IMR-90 (cell line): ENCODE data around the gene CARM1. TPM values are rescaled to one million over a fixed set of nuclear protein-coding genes. Genes with fewer than 3 reads are reported as not detected.

Experiments
- ATAC-seq: fragments of 200-7000 bp; cut with Tn5 transposase; 2 replicates; pipeline ENCODE4 v1.9.1; 2020; ENCODE audit warnings: low read depth, mild to moderate bottlenecking, moderate library complexity
- BruUV-seq: library from RNA; stranded (reverse); fragments of 400-500 nt; replicated peaks from 2 replicates; lab custom pipeline; 2021; lab: Mats Ljungman, UMichigan
- CTCF ChIA-PET: fragments of 300-600 bp; formaldehyde crosslinking; extraction: SDS; loops from one replicate; lab custom pipeline; 2021; ENCODE audit warnings: antibody characterized with exemption; lab: Yijun Ruan, JAX
- POLR2A ChIA-PET: fragments of 300-600 bp; sonication (Branson Sonifier 250); formaldehyde crosslinking; loops from one replicate; lab custom pipeline; 2022; ENCODE audit warnings: antibody characterized with exemption; ENCODE audit not compliant: unreplicated experiment; lab: Charles Lee
- DNase-seq: peaks from one replicate; pipeline ENCODE4 v3.0.0; 2013
- H2AFZ ChIP-seq: replicated peaks from 2 replicates; pipeline ENCODE3; 2013; ENCODE audit warnings: low read length, mild to moderate bottlenecking; ENCODE audit not compliant: poor library complexity
- H2AK5ac ChIP-seq: 2 replicates; pipeline ENCODE4 v1.6.1; 2013; ENCODE audit warnings: low read depth, low read length, inconsistent platforms
- H2AK9ac ChIP-seq: replicated peaks from 2 replicates; pipeline ENCODE3; 2013; ENCODE audit warnings: mild to moderate bottlenecking, low read depth, low read length, moderate library complexity; ENCODE audit not compliant: poor library complexity
- H2BK120ac ChIP-seq: 2 replicates; pipeline ENCODE4 v1.6.1; 2013; ENCODE audit warnings: low read depth, low read length, inconsistent platforms
- H2BK15ac ChIP-seq: 3 replicates; pipeline ENCODE4 v1.6.1; 2013; ENCODE audit warnings: low read depth, low read length, inconsistent platforms
- H2BK20ac ChIP-seq: 2 replicates; pipeline ENCODE4 v1.6.1; 2013; ENCODE audit warnings: low read depth, mild to moderate bottlenecking, inconsistent platforms, low read length, moderate library complexity
- H2BK5ac ChIP-seq: 2 replicates; pipeline ENCODE4 v1.6.1; 2013; ENCODE audit warnings: mild to moderate bottlenecking, low read depth, low read length, inconsistent platforms; ENCODE audit not compliant: poor library complexity, severe bottlenecking
- H3K14ac ChIP-seq: replicated peaks from 2 replicates; pipeline ENCODE4 v1.6.1; 2013; ENCODE audit warnings: low read depth, low read length, inconsistent platforms
- H3K18ac ChIP-seq: 2 replicates; pipeline ENCODE4 v1.6.1; 2013; ENCODE audit warnings: low read depth, low read length, control low read depth
- H3K23ac ChIP-seq: 2 replicates; pipeline ENCODE4 v1.6.1; 2013; ENCODE audit warnings: low read depth, low read length, inconsistent platforms
- H3K27ac ChIP-seq: 2 replicates; pipeline ENCODE4 v1.5.1; 2013; ENCODE audit warnings: mild to moderate bottlenecking, control low read depth, low read length; ENCODE audit not compliant: insufficient read depth
- H3K27me3 ChIP-seq: 2 replicates; pipeline ENCODE4 v1.6.1; 2013; ENCODE audit warnings: low read length; ENCODE audit not compliant: control insufficient read depth, insufficient read depth
- H3K36me3 ChIP-seq: 2 replicates; pipeline ENCODE4 v1.6.1; 2013; ENCODE audit warnings: low read length, mixed read lengths; ENCODE audit not compliant: control insufficient read depth, insufficient read depth
- H3K4ac ChIP-seq: 2 replicates; pipeline ENCODE4 v1.6.1; 2013; ENCODE audit warnings: low read depth, low read length, inconsistent platforms
- H3K4me1 ChIP-seq: 2 replicates; pipeline ENCODE4 v1.6.1; 2013; ENCODE audit warnings: low read length, mixed read lengths; ENCODE audit not compliant: control insufficient read depth, insufficient read depth
- H3K4me2 ChIP-seq: 2 replicates; pipeline ENCODE4 v1.6.1; 2013; ENCODE audit warnings: low read depth, mild to moderate bottlenecking, control low read depth, low read length, moderate library complexity
- H3K4me3 ChIP-seq: 2 replicates; pipeline ENCODE4 v1.5.1; 2013; ENCODE audit warnings: low read depth, mild to moderate bottlenecking, control low read depth, low read length, moderate library complexity; ENCODE audit not compliant: insufficient read depth
- H3K56ac ChIP-seq: 2 replicates; pipeline ENCODE4 v1.6.1; 2013; ENCODE audit warnings: low read length, inconsistent platforms; ENCODE audit not compliant: insufficient read depth; ENCODE audit errors: extremely low read depth
- H3K79me1 ChIP-seq, 2 experiments: 2 replicates each; pipeline ENCODE4 v1.6.1; 2013; ENCODE audit warnings: low read length in 2 of 2, inconsistent platforms in 1 of 2, low read depth in 1 of 2
- H3K9ac ChIP-seq: 2 replicates; pipeline ENCODE4 v1.6.1; 2013; ENCODE audit warnings: low read depth, low read length, control low read depth
- H3K9me1 ChIP-seq: 2 replicates; pipeline ENCODE4 v1.6.1; 2013; ENCODE audit warnings: low read length, inconsistent platforms; ENCODE audit not compliant: insufficient read depth
- H3K9me3 ChIP-seq: 2 replicates; pipeline ENCODE4 v1.6.1; 2013; ENCODE audit warnings: low read length; ENCODE audit not compliant: control insufficient read depth, insufficient read depth
- H4K20me1 ChIP-seq: 2 replicates; pipeline ENCODE4 v1.6.1; 2013; ENCODE audit warnings: low read length, inconsistent platforms; ENCODE audit not compliant: insufficient read depth
- H4K5ac ChIP-seq: 2 replicates; pipeline ENCODE4 v1.6.1; 2013; ENCODE audit warnings: mild to moderate bottlenecking, low read depth, low read length, control low read depth
- H4K8ac ChIP-seq, 2 experiments: 2 replicates each; pipeline ENCODE4 v1.6.1; 2013; ENCODE audit warnings: low read depth in 2 of 2, low read length in 2 of 2, control low read depth in 1 of 2, inconsistent platforms in 1 of 2
- H4K91ac ChIP-seq: 2 replicates; pipeline ENCODE4 v1.6.1; 2013; ENCODE audit warnings: low read depth, low read length, inconsistent platforms; ENCODE audit not compliant: insufficient read depth
- CTCF ChIP-seq: conservative IDR thresholded peaks from 2 replicates; pipeline ENCODE4 v1.5.1; 2012; ENCODE audit warnings: mild to moderate bottlenecking, low read depth, low read length, improper control_type of control experiment
- FOS ChIP-seq: fragments of 150-350 bp; IDR thresholded peaks from 2 replicates; pipeline ENCODE4 v1.6.1; 2016; ENCODE audit warnings: low read depth, low read length
- MAFK ChIP-seq: IDR thresholded peaks from 2 replicates; pipeline ENCODE4 v1.6.1; 2012; ENCODE audit warnings: low read depth, low read length, improper control_type of control experiment
- MAZ ChIP-seq: IDR thresholded peaks from 2 replicates; pipeline ENCODE4 v1.6.1; 2012; ENCODE audit warnings: low read depth, mild to moderate bottlenecking, low read length, improper control_type of control experiment, moderate library complexity, borderline replicate concordance
- MXI1 ChIP-seq: IDR thresholded peaks from 2 replicates; pipeline ENCODE4 v1.6.1; 2012; ENCODE audit warnings: low read depth, mild to moderate bottlenecking, low read length, moderate library complexity, borderline replicate concordance
- POLR2A ChIP-seq: IDR thresholded peaks from 2 replicates; pipeline ENCODE4 v1.6.1; 2012; ENCODE audit warnings: mild to moderate bottlenecking, low read depth, low read length
- RCOR1 ChIP-seq: IDR thresholded peaks from 2 replicates; pipeline ENCODE4 v1.6.1; 2012; ENCODE audit warnings: mild to moderate bottlenecking, low read length, improper control_type of control experiment; ENCODE audit not compliant: insufficient replicate concordance
- RFX5 ChIP-seq: IDR thresholded peaks from 2 replicates; pipeline ENCODE4 v1.8.0; 2012; ENCODE audit warnings: low read depth, mild to moderate bottlenecking, low read length, moderate library complexity
- SMC3 ChIP-seq: fragments of 150-350 bp; IDR thresholded peaks from 2 replicates; pipeline ENCODE4 v1.6.1; 2016; ENCODE audit warnings: low read depth, mild to moderate bottlenecking, antibody characterized with exemption, low read length, moderate library complexity
- whole genome bisulfite sequencing, 2 experiments: methylation state at CpG; one replicate each; pipeline versions ENCODE4 v1.1.5 to v1.1.7; 2013; ENCODE audit warnings: missing lambda C conversion rate in 2 of 2; ENCODE audit not compliant: insufficient read length in 1 of 2; ENCODE audit errors: extremely low coverage in 2 of 2; 5-methylcytosine and 5-hydroxymethylcytosine counted together
- dilution Hi-C: fragments of 300-500 bp; cut with HindIII; formaldehyde crosslinking; loops from one replicate; pipeline ENCODE4 v1.14.3; 2018; ENCODE audit warnings: low sequenced_read_pairs; ENCODE audit not compliant: unreplicated experiment
- in situ Hi-C: fragments of 300-500 bp; cut with MboI; formaldehyde crosslinking; loops from 3 replicates; pipeline ENCODE4 v1.14.3; 2019; ENCODE audit warnings: low sequenced_read_pairs, inconsistent platforms, mixed read lengths
- intact Hi-C: fragments of 100-400 bp; cut with micrococcal nuclease; formaldehyde crosslinking; loops from 2 replicates; pipeline ENCODE4 v1.10.0; 2022
- polyA plus RNA-seq, 3 experiments: library from polyadenylated mRNA; depleted of rRNA; stranded (reverse); fragments of >200 nt; gene quantifications; 2 replicates each; pipeline ENCODE4 v1.2.3, GENCODE V29; 2012; ENCODE audit warnings: low replicate concordance in 1 of 3
- total RNA-seq: library from RNA; depleted of rRNA; stranded (reverse); fragments of >200 nt; gene quantifications from 2 replicates; pipeline ENCODE4 v1.2.3, GENCODE V29; 2012
- TF ChIP-seq, protein P1 (sequence below): fragments of 150-350 bp; IDR thresholded peaks from 2 replicates; pipeline ENCODE4 v1.6.1; 2016; ENCODE audit warnings: low read depth, mild to moderate bottlenecking, low read length, moderate library complexity, borderline replicate concordance

Gene CARM1
- total and polyA plus RNA-seq, 2 of the 4 experiments (the other 2 are of a cell fraction), result 20.3 to 67.1 TPM

DNA sequence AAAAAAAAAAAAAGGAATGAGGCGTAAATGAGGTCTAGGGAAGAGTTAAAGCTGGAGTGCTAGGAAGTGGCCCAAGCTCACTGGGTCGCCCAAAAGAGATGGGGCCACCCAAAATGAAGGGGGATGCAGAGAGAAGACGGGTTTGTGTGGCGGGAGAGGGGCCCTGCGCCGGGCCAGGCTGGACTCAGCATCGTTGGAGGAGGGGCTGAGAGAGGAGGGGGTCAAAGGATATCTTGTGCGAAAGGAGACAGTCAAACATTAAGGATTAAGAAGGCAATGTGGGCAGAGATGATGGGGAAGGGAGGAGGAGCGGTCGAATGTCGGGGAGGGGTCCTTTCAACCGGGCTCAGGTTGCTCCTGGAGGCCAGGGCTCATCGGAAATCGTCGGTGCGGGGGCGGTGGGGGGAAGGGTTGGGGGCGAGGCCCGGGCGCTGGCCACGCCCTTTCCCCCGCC lies 825 bp upstream of the CARM1 start:
- in situ Hi-C loops, result no loop called here

More for the DNA sequence above, 825 bp upstream of the CARM1 start:
- Histone ChIP-seq H4K8ac (peak overlapping the region; percentile 81 to 95), H3K4me3 (peak overlapping the region; percentile 49), H2BK20ac (peak overlapping the region; percentile 7; the same call in 1 of the 2 replicates), H2AFZ (peak overlapping the region; percentile 84), H3K4me2 (peak overlapping the region; percentile 93), H3K36me3 (no peaks in the 10 kb centered on the region), H4K91ac (peak overlapping the region; percentile 64), H3K27ac (peak overlapping the region; percentile 89), H3K4me1 (peaks cover 8% of the 10 kb centered on the region), H3K27me3 (no peaks in the 10 kb centered on the region), H3K9me1 (peaks cover 7% of the 10 kb centered on the region), H2BK5ac (peak overlapping the region; percentile 70), H2AK5ac (peak overlapping the region; percentile 58), H3K9me3 (no peaks in the 10 kb centered on the region), H4K5ac (peak overlapping the region; percentile 98), H4K20me1 (peaks cover 19% of the 10 kb centered on the region; the same call in 1 of the 2 replicates), H3K79me1 (peaks cover 13 to 34% of the 10 kb centered on the region in 2 experiments), H2BK15ac (peak overlapping the region; percentile 3; the same call in 2 of the 3 replicates), H2BK120ac (peak overlapping the region; percentile 44), H3K9ac (peak overlapping the region; percentile 54), H3K14ac (peak overlapping the region; percentile 23), H3K23ac (peak overlapping the region; percentile 5; the same call in 1 of the 2 replicates), H3K56ac (no peak overlapping the region), H3K4ac (peak overlapping the region; percentile 86), H2AK9ac (peak overlapping the region; percentile 97), H3K18ac (peak overlapping the region; percentile 84)
- ChIA-PET POLR2A (no interaction called here), CTCF (interaction anchor here (0.5 to 1.5 kb wide), 11 partner anchors 8 to 259 kb away, joined by 3 to 9 read pairs (median 5); no protein-coding TSS in a partner anchor)
- WGBS, 2 experiments, result 8% methylated on average over 5 of the region's 22 CpGs; no CpG with 5 or more reads in 1 of the 2 experiments
- intact Hi-C loops (loop anchor here (5.0 kb wide), 1 partner anchor 57 kb away; the partner anchor contains the start of genes TIMM29 and YIPF2), dilution Hi-C loops (no loop called here)
- DNase-seq, result no peak
- no peak for ATAC-seq
- TF ChIP-seq SMC3 (no peak), CTCF (no peak), RFX5 (no peak), RCOR1 (no peak), MXI1 (no peak), POLR2A (no peak), MAZ (no peak), FOS (no peak), MAFK (no peak)
- TF ChIP-seq, protein P1, sequence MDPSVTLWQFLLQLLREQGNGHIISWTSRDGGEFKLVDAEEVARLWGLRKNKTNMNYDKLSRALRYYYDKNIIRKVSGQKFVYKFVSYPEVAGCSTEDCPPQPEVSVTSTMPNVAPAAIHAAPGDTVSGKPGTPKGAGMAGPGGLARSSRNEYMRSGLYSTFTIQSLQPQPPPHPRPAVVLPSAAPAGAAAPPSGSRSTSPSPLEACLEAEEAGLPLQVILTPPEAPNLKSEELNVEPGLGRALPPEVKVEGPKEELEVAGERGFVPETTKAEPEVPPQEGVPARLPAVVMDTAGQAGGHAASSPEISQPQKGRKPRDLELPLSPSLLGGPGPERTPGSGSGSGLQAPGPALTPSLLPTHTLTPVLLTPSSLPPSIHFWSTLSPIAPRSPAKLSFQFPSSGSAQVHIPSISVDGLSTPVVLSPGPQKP, result no peak
- BruUV-seq, result no TSS peak
